Measurements from ENCODE around the gene PDCD2L.

DNA sequence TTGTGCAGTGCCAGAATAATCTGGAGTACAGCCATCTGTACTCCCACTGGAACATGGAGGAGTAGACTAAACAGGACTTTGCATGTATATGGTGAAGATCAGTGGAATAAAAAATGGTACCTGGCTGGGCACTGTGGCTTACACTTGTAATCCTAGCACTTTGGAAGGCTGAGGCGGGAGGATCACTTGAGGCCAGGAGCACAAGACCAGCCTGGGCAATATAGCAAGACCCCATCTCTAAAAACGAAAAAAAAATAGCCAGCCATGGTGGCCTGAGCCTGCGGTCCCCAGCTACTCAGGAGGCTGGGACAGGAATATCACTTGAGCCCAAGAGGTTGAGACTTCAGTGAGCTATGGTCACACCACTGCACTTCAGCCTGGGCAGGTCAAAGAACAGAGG is 44.0 kb downstream of the PDCD2L start:
- no peak for TF ChIP-seq EP300 (IDR thresholded peaks at IDR 0.05)
- TF ChIP-seq, protein P1, sequence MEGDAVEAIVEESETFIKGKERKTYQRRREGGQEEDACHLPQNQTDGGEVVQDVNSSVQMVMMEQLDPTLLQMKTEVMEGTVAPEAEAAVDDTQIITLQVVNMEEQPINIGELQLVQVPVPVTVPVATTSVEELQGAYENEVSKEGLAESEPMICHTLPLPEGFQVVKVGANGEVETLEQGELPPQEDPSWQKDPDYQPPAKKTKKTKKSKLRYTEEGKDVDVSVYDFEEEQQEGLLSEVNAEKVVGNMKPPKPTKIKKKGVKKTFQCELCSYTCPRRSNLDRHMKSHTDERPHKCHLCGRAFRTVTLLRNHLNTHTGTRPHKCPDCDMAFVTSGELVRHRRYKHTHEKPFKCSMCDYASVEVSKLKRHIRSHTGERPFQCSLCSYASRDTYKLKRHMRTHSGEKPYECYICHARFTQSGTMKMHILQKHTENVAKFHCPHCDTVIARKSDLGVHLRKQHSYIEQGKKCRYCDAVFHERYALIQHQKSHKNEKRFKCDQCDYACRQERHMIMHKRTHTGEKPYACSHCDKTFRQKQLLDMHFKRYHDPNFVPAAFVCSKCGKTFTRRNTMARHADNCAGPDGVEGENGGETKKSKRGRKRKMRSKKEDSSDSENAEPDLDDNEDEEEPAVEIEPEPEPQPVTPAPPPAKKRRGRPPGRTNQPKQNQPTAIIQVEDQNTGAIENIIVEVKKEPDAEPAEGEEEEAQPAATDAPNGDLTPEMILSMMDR (IDR thresholded peaks at IDR 0.05), result no peak
